Activated gamma-delta T cell treated with anti-CD3 and anti-CD28 coated beads, Interleukin-2, amount 50 U/mL, for 16 hours (primary cell): ENCODE data around the gene IGSF9.
"Not testable (repeated sequence)": the region's sequence is repeated elsewhere in the genome, so short reads cannot be mapped to it uniquely, and the experiment has no call there.

Source experiments
- DNase-seq: peaks from one replicate; pipeline ENCODE4 v3.0.0-alpha.2; 2020; ENCODE audit warnings: low read depth

IGSF9 gene

GRCh38 chr1:159920202-159920601 lies 25.2 kb downstream of the IGSF9 start:
- DNase-seq: no peak

GRCh38 chr1:159919236-159919865 lies 26.1 kb downstream of the IGSF9 start:
- DNase-seq: no peak

DNA sequence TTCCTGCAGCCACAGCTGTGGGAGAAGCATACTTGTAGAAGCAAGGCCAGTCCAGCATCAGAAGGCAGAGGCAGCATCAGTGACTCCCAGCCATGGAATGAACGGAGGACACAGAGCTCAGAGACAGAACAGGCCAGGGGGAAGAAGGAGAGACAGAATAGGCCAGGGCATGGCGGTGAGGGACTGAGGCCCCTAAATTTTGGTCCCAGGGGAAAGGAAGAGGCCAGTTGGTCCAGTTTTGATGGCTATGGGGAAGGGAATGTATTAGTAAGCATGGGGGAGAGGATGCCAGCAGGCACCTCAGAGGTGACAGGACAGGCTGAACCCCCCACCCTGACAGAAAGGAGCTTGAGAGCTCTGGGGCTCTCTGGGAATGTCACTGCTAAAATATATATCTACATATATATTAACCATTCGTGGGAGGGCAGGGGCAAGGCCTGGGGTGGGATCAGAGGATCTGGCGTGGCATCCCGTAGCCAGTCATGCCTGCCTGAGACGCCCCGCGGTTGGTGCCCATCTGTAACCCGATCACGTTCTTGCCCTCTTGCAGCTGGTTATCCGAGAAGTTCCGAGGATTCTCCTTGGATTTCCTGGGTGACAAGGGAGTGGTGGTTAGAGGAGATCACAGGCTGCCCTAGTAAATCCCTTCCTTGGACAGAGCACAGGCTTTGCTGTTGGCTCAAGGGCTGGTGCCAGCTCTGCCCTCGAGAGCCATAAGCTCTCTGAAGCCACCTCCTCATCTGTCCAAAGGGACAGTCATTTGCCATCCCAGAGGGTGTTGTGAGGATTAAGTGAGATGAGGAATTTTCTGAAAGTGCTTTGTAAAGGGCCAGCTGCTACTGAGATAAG lies 26.8 kb downstream of the IGSF9 start:
- DNase-seq: no peak

GRCh38 chr1:159917533-159918351 lies 27.7 kb downstream of the IGSF9 start:
- no peak for DNase-seq

GRCh38 chr1:159916242-159917051 lies 29.0 kb downstream of the IGSF9 start:
- DNase-seq: no peak

- no peak for DNase-seq
Observed at GRCh38 chr1:159915571-159916241, 29.7 kb downstream of the IGSF9 start.

DNA sequence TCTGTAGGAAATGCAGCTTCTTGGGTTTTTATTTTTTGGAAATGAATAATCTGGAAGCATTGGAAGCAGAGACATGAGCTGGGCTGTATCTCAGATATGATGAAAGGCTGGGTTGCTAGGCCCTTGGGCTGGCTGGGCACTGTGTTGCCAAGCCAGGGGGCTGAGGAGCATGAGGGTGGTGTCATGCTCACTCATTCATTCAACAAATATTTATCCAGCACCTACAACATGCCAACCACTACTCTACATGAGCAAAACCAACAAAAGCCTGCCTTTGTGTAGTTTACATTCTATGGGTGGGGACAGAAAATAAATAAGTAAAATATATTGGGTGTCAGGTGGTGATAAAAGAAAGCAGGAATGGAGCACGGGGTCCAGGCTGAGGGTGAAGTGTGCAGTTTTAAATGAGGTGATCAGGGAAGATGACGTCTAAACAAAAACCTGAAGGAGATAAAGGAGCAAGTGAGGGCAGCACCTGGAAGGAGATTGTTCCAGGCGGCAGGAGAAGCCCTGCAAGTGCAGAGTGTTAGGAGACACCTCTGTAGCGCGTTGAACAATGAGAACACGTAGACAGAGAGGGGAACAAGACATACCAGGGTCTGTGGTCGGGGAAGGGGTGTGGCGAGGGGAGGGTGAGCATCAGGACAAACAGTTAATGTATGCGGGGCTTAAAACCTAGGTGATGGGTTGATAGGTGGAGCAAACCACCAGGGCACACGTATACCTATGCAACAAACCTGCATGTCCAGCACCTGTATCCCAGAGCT lies 31.0 kb downstream of the IGSF9 start:
- no peak for DNase-seq

DNA sequence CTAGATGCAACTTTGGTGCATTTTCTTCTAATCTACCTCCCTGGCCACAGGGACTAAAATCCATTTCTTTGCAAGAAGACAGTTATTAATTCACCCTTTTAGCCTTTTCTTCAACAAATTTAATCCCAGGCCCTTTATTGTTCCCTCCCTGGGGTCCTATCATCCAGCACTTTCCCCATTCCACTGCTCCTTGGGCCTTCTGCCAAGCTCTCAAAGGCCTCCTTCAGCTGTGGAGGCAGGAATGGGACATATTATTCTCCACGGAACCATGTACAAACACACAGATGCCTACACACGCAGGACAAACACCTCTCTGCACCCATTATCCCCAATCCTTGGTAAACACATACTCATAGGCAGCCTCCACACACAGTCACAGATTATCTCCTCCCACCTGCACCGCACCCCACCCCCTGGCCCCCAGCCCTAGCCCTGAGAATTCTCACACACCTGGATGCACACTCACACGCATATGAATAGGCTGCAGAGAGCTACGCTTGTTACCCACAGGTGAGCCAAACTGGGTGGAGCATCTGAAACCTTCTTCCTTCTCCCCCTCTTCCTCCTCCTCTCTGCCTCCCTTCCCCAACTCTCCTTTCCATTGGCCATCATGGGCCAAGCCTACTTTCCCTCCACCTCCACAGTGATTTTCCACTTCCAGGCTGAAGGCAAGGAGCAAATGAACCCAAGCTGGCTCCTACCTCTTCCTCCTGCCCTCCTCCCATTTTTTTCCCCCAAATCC lies 31.8 kb downstream of the IGSF9 start:
- DNase-seq: no peak

DNA sequence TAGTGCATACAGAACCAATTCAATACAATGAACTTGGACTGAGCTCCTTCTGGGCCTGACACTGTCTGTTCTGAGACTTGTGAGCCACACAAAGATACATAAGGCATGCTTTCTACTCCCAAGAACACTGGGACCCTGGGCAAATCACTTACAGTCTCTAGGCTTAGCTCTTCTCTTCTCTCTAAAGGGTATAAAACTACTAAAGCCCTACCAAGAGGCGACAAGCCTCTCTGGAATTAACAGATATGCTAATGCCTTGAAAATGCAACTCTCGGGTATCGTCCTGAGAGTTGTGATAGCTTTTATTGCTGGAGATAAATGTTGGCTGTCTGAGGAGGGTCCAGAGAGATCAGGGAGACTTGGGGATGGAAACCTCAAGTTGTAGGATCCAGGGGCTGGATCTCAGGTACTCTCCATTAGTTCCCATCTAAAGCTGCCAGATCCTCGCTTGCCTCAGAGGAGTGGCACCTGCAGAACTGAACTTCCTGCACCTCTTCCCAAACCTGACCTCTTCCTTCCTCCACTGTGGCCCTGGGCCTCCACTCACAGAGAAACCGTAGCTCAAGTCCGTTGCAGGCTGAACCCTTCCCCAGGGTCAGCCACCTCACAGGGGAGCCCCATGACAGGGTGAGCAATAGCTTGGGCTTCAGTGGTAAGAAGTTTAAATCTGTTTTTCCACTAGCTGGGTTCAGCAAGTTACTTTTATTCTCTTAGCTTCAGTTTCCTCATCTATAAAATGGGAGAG lies 33.9 kb downstream of the IGSF9 start:
- no peak for DNase-seq

DNA sequence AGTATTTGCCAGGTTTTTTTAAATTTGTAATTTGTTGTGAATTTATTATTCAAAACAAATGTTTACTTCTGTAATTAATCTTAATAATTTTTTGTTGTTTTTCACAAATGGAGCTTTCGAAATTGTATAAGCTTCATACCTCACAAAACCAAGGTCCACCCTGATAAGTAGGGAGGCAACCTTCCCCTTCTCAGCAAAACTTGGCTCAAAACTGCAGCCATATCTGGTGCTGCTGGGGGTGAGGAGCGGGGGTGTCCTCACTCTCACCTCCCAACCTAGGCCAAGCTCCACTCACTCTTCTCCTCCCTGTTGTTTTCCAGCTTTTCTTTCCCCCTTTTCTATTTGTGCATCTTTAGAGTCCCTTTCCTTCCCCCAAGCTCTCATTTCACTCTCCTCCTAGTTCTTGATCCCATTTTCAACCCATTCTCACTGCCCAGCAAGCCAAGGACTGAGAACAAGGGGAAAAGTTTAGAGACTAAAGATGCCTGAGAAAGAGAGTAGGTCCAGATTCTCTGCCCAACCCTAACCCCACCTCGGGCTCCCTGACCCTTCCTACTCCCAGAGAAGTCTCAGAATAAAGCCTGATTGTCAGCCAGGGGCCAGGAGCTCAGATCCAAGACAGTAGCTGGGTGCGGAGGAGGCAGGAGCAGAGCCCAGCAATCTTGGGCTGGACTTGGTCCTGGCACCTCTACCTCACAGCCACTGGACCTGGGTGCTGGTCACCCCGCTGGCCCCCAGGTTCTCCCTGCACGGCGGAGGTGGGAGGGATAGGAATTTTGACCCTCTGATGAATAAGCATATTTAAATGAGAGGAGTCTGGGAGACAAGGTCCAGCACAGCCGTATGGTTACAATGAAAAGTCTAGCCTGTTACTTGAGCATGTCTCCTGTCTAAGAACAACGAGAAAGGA lies 37.1 kb downstream of the IGSF9 start:
- DNase-seq: no peak

- no peak for DNase-seq
Observed at GRCh38 chr1:159906960-159907359, 38.5 kb downstream of the IGSF9 start.

DNA sequence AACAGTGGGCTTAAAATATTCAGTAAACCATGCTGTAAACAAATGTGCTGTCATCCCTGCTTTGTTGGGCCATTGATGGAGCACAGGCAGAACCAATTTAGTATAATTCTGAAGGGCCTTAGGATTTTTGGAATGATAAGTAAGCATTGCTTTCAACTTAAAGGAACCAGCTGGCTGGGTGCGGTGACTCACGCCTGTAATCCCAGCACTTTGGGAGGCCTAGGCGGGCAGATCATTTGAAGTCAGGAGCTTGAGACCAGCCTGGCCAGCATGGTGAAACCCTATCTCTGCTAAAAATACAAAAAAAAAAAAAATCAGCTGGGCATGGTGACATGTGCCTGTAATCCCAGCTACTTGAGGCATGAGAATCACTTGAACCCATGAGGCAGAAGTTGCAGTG lies 41.4 kb downstream of the IGSF9 start:
- not testable (repeated sequence) for DNase-seq

- DNase-seq: no peak
Observed at GRCh38 chr1:159902541-159902940, 42.9 kb downstream of the IGSF9 start.

- no peak for DNase-seq
Observed at GRCh38 chr1:159900755-159901360, 44.6 kb downstream of the IGSF9 start.

GRCh38 chr1:159900086-159900680 lies 45.2 kb downstream of the IGSF9 start, which contains the start of gene CFAP45:
TSS of gene CFAP45 (minus strand) at chr1:159900165. CDS start at chr1:159900098, 67 bp downstream.
- no peak for DNase-seq

DNA sequence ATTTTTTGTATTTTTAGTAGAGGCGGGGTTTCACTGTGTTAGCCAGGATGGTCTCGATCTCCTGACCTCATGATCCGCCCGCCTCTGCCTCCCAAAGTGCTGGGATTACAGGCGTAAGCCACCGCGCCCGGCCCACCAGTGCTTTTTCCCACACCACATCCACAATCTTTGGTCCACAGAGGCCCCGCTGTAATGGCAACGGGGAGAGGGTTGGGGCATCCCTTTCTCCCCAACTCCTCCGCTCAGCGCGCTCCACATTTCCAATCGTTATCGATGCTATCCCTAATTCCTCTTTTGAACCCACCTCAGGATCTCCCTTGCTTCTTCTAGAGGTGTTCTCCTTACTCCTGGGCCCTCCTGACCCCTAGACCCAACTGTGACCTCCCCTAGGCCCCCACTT lies 45.8 kb downstream of the IGSF9 start:
- DNase-seq: not testable (repeated sequence)

- no peak for DNase-seq
Observed at GRCh38 chr1:159898527-159898926, 46.9 kb downstream of the IGSF9 start.
